Measurements from ENCODE around the gene DUOX2. TPM values are rescaled to one million over a fixed set of nuclear protein-coding genes. Genes with fewer than 3 reads are reported as not detected.

Gene DUOX2
- total RNA-seq, 1 experiment from 2014 or later = not detected

Other genes starting within 250 kb of the DUOX2 start
- not detected in 2 replicates for gene TERB2, start 157.5 kb downstream of the DUOX2 start, total RNA-seq (2021)
- 66.4 and 69.6 TPM in 2 replicates for gene SORD, start 91.0 kb downstream of the DUOX2 start, total RNA-seq (2021)
- not detected in 2 replicates for gene DUOXA2, start 154 bp upstream of the DUOX2 start, total RNA-seq (2021)
- 0.33 and 0.75 TPM in 2 replicates for gene DUOXA1, start 15.7 kb upstream of the DUOX2 start, total RNA-seq (2021)
- 0.08 TPM in 1 of 2 replicates, not detected in the other for gene DUOX1, start 15.8 kb upstream of the DUOX2 start, total RNA-seq (2021)
- gene SHF, start 73.8 kb upstream of the DUOX2 start, total RNA-seq (2021) = 6.1 and 6.3 TPM in 2 replicates
- gene SLC28A2, start 138.1 kb upstream of the DUOX2 start, total RNA-seq (2021) = not detected in 2 replicates